ENCODE measurements around the gene C16orf46.
"Not testable (repeated sequence)": the region's sequence is repeated elsewhere in the genome, so short reads cannot be mapped to it uniquely, and the experiment has no call there.

C16orf46 gene, protein sequence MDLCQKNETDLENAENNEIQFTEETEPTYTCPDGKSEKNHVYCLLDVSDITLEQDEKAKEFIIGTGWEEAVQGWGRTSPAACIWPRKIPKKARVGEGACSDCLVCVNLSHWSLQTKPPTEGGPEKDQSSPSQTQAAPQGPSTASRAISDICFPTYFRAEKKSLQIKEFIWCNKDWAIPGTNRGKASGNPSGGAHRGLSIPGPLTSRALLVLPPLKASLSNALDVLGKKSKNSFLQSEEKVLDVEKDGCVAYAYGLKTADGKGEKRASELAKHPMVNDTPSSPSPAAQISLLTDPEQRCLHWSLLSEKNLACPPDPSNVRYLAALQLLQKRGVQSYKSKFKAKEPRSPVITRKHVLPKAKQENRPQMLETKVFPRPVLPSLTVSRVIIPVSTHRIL

DNA sequence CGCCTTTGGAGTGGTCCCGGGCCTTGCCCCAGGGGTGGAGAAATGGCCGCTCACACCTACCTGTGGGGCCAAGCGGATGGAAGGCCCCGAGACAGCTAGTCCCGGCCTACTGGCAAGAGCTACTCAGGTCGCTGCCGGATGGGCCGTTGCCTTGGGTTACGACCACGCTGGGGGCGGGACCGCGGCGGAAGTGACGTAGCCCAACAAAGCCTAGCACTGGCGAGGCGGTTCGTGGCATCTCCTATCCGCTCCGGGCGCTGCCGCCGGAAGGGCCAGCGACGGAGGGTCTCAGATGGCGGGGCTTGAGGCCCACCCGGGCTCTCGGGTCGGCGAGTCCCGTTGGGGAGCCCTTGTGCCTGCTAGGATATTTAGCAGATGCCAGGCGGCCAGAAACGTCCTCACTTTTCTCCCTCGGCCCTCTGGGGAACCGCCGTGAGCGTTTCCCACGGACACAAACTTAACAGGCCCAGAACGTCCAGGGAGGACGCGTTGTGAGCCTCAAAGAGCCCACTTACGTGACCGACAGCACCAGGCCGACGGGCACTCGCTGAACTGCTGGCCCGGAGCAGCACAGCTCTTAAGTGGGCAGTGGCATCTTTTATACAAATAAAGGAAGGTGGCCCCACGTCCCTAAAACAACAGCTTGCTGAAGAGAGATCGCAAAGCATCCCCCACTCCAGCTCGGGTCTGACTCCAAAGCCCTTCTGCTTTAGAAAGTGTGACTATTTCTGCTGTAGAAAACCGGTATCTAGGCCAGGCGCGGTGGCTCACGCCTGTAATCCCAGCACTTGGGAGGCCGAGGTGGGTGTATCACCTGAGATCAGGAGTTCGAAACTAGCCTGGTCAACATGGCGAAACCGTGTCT is at the start of gene C16orf46:
Gene C16orf46 (minus strand): TSS at position 163 of the 865 bp plus-strand sequence. CDS start 13,283 bp downstream, outside the sequence.
- DNase-seq (ENCODE audit: low spot score) = peak; percentile 85
- no peak for FAIRE-seq

DNA sequence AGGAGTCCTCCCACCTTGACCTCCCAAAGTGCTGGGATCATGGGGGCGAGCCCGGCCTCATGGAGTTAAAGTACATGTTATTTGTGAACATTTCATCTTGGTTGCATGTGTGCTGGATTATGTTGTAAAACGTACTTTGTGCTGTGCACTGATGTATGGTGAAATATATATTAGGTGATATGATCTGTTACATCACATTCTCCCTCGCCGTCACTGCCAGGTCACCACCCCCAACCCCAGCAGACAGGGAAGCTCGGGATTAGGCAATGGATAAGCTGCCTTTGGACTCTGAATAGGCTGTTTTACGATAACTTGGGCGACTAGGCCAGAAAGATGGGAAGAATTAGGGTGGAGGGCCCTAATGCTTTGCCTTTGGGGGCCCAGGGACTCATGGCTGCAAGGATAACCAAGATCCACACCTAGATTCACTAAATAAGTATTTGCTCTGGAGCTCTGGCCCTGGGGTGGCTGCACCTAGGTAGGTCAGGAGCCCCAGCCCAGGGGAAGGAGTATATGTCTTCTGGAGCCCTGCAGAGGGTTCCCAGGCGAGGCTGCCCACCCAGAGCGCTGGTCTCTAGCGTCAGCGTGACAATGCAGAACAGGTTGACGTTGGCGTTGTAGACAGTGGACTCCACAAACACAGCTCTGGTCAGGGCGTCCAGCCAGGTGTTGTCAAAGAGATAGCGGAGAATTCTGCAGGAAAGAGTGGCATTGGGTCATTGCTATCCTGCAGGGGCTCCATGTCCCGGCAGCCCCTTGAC is 46.2 kb upstream of the C16orf46 start:
- no peak for DNase-seq (ENCODE audit: low spot score)
- FAIRE-seq = no peak

DNA sequence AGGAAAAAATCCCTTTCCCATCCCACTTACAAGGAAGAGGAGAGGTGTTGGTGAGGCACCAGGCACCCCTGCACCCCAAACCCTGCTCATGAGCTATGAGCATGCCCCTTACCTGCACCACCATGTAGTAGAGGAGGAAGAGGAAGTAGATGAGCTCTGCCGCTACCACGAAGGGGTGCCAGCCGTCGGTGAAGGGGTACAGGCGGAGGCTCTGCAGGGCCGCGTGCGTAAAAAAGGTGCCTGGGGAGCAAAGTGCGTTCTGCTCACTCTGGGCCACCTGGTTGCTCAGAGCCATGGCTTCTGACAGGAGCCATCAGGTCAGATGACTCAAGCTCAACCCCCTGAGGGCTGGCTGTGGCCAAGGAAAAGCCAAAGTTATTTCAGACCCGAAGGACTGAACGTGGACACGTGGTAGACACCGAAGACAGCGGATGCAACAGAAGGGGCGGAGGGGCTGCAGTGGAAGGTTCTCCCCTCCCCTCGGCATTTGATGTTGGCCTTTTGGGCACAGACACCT is 44.5 kb upstream of the C16orf46 start:
- no peak for DNase-seq (ENCODE audit: low spot score)

DNA sequence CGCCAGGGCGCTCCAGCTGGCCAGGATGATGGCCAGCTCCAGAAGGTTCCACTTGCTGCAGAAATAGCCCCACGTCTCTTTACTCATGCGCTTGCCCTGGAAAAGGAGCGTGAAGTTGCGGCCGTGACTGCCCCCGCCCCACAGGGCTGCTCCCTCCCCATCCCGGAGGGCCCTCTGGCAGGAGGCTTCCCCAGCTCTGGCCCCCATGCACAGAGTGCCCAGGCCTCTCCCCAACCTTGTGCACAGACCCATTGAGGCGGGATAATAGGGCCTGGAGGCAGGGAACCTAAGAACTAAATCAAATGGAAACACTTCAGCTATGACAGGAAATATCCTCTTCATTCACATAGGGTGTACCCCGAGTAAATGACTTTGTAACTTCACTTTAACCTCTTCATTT is 40.4 kb upstream of the C16orf46 start:
- no peak for DNase-seq (ENCODE audit: low spot score)
- FAIRE-seq = no peak

More for the DNA sequence above, 44.5 kb upstream of the C16orf46 start:
- no peak for FAIRE-seq

DNA sequence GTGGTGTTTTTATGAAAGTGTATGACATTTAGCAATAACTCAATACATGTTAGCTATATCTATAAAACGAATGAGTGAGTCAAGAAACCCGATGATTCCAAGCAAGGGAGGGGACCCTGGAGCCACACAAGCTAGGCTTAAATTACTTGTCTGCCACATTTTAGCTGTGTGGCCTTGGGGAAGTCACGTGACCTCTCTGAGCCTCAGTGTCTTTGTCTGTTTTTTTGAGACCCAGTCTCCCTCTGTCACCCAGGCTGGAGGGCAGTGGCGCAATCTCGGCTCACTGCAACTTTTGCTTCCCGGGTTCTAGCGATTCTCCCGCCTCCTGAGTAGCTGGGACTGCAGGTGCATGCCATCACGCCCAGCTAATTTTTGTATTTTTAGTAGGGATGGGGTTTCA is 39.2 kb upstream of the C16orf46 start:
- FAIRE-seq (no peak), DNase-seq (ENCODE audit: low spot score) (no peak)

DNA sequence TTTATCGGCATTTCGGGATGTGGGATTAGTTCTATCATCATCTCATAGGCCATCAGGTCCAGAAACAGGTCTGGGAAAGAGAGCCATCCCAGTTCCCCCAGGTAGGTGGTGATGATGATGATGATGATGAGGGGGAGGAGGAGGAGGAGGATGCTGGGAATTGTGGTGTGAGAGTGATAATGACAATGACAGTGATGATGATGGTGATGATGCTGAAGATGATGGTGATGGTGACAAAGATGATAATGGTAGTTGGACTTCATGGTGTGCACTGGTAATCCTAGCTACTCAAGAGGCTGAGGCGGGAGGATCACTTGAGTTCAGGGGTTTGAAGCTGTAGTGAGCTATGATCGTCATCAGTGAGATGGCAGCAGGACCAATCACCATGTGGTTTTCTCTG is 35.4 kb upstream of the C16orf46 start:
- no peak for DNase-seq (ENCODE audit: low spot score)
- FAIRE-seq = no peak

DNA sequence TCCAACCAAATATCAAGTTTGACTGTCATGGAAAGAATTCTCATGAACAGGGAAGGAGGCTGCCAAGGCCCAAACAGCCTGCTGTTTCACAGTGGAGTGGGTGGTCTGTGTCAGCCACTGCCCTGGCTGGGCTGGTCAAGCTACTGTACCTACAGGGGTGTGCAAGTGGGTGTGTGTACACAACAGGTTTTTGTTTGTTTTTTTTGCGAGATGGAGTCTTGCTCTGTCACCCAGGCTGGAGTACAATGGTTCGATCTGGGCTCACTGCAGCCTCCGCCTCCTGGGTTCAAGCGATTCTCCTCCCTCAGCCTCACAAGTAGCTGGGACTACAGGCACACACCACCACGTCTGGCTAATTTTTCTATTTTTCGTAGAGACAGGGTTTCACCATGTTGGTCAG is 32.2 kb upstream of the C16orf46 start:
- FAIRE-seq; DNase-seq (ENCODE audit: low spot score): not testable (repeated sequence)

DNA sequence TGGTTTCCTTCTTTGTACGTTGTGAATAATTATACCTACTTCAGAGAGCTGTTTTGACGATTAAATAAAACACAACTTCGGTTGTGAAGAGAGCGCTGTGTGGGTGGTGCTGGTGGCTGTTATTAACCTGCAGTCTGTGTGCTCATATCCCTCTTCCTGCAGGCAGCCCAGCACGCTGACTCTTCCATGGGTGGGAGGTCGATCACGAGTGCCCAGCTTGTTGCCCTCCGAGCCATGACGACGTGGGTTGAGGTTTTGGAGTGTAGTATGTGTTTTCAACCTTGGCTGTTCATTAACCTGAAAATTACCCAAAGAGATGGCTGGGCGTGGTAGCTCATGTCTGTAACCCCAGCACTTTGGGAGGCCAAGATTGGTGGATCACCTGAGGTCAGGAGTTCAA is 30.5 kb upstream of the C16orf46 start:
- peak; percentile 65 for FAIRE-seq
- peak; percentile 74 for DNase-seq (ENCODE audit: low spot score)

DNA sequence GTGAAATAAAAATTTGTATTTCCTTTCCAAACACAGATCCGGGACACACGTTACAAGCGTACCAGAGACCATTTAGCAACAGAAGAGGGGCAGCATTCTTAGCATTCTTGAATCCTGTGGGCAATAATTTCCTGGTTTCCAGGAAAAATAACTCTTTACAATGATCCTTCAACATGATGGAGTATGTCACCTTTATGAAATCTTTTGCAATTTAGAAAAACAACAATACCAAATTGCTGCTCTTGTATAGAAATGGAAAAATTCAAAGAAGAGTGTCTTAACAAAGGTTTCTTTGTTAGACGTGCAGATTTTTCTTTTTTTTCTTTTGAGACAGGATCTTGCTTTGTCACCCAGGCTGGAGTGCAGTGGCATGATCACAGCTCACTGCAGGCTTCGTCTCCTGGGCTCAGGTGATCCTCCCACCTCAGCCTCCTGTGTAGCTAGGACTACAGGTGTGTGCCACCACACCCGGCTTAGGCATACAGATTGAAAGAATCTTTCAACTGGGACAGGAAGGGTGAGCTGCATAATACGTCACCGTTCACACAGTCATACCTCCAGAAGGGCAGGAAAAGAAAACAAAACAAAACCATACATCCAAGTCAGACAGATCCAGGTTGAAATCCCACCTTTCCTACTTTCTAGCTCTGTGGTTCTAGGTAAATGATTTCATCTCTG is 29.9 kb upstream of the C16orf46 start:
- FAIRE-seq (no peak), DNase-seq (ENCODE audit: low spot score) (no peak)

DNA sequence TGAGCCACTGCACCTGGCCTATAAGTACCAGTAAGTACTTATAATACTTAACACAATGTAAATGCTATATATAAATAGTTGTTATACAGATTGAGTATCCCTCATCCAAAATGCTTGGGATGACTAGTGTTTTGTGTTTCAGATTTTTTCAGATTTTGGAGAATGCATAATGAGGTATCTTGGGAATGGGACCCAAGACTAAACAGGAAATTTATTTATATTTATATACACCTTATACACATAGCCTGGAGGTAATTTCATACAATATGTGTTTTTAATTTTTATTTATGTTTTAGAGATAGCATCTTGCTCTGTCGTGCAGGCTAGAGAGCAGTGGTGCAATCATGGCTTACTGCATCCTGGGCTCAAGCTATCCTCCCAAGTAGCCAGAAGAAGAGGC is 28.9 kb upstream of the C16orf46 start:
- FAIRE-seq (no peak), DNase-seq (ENCODE audit: low spot score) (no peak)

DNA sequence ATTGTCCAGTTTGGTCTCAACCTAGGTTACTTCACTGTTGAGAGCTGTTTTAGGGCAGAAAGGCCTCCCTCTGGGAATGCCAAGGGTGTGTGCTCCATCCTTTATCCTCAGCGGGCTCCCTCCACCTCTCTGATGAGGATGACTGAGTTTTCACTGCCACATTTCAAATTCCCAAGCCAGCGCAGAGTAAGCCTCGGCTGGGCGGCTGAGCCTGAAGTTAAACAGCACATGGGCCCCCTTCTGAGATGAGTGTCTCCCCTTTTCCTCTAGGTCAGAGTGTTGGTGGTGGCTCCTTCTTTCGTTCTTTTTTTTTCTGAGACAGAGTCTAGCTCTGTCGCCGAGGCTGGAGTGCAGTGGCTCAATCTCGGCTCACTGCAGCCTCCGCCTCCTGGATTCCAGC is 24.7 kb upstream of the C16orf46 start:
- no peak for FAIRE-seq
- DNase-seq (ENCODE audit: low spot score) = no peak

DNA sequence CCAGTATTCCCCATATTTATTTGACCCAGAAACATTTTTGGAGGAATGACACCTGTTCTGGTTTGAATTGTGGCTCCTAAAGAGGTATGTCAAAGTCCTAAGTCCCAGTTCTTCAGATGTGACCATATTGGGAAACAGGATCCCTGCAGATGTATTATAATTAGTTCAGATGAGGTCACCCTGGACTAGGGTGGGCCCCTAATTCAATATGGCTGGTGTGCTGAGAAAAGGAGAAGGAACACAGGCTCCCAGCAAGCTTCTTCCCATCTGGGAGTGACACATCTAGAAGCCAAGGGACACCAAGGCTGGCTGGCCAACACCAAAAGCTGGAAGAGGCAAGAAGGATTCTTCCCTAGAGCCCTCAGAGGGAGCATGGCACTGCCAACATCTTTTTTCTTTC is 22.9 kb upstream of the C16orf46 start:
- DNase-seq (ENCODE audit: low spot score) = no peak
- no peak for FAIRE-seq

DNA sequence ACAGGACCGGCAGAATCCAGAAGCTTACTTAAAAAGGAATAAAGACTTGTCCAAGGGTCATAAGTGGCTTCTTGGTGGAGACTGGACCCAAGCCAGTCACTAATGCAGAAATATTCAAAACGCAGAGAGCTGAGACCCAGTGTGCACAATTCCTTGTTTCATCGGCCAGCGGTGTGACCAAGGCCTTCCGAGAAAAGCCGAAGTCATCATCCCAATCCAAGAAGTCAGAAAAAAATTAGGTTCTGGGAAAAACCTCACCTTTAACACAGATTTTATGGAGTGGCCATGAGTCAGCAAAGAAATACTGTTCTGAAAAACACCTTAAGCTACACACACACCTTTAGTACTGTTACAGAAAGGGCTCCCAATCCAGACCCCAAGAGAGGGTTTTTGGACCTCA is 20.2 kb upstream of the C16orf46 start:
- FAIRE-seq (no peak), DNase-seq (ENCODE audit: low spot score) (no peak)

DNA sequence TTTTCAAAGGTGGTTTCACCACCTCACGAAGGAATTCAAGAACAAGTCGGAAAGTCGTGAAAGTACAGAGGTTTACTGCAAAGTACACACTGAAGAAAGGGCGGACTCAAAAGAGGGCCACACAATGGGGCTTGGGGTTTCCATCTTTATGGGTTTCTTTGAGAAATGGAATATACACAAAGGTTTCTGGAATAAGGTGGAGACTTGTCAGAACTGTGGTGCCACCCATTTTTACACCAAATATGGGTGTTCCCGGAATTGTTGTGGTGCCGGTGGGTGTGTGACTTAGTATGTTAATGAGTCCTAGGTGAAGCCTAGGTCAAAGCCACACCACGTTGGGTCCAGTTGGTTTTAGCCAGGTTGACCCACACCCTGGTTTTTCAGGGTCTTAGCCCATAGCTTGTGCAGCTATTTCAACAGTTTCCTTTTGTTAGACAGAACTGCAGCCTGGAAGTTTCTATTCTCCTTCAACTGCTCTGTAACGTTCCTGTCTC is 19.7 kb upstream of the C16orf46 start:
- FAIRE-seq = no peak
- no peak for DNase-seq (ENCODE audit: low spot score)

DNA sequence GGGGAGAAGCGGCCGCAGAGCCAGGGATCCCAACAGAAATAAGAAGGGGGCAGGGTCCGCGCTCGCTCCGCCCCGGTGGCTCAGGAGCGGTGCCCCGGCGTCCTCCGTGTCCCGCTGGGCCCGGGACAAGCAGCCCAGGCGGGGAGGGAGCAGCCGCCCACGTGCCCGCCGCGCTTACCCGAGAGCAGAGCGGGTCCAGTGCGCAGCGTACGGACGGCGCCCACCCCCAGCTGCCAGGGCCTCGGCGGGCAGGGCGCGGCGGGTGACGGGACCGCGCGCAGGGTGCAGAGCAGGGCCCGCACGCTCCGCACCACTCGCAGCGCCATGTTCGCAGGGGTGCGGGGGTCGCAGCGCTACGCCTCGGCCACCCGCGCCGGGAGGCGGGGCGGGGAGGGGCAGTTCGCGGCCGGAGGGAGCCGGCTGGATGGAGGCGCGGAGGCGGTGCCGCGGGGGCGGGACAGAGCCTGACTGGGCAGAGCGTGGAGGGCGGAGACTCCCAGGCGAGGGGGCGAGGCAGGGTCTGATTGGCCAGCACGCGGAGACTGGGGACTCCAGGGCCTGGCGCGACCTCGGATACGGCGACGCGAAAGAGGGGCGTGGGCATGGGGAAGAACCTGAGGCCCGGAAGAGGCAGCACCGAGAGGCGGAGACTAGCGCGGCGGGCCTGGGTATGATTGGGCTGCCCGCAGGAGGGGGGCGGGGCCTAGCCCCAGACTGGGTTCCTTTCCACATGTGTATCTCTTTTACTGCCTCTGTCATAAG is 19.1 kb upstream of the C16orf46 start, which contains the start of gene GCSH:
Gene GCSH (minus strand): TSS at position 443 of the 762 bp plus-strand sequence. CDS start 117 bp downstream, at position 326.
- DNase-seq (ENCODE audit: low spot score) (peak; percentile 95), FAIRE-seq (peak; percentile 73)

DNA sequence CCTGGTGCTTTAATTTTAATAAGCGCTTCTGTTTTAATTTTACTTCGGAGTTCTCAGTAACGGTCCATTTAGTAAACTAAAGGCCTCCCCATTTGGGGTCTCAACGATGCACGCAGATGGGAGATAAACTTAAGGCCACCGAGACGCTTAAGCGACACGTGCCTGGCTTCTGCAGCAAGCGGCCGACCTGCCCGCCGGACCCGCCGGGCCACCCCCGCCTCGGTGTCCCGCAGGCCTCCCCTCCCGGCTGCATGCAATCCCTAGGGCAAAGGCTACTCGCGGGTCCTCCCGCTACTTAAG is 18.6 kb upstream of the C16orf46 start:
- DNase-seq (ENCODE audit: low spot score) (no peak), FAIRE-seq (no peak)

DNA sequence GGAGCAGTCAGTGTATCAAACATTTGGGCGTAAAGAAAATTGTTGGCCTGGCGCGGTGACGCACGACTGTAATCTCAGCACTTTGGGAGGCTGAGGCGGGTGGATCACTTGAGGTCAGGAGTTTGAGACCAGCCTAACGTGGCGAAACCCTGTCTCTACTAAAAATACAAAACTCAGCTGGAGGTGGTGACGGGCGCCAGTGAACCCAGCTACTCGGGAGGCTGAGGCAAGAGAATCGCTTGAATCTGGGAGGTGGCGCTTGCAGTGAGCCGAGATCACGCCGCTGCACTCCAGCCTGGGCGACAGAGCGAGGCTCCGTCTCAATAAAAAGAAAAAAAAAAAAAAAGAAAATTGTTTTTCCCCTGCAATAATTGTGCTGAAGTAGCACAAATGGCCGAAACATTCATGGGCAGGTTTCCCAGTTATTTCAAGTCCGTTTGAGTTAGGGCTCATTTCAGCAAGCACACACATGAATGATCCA is 17.8 kb upstream of the C16orf46 start:
- DNase-seq (ENCODE audit: low spot score) (no peak), FAIRE-seq (no peak)

DNA sequence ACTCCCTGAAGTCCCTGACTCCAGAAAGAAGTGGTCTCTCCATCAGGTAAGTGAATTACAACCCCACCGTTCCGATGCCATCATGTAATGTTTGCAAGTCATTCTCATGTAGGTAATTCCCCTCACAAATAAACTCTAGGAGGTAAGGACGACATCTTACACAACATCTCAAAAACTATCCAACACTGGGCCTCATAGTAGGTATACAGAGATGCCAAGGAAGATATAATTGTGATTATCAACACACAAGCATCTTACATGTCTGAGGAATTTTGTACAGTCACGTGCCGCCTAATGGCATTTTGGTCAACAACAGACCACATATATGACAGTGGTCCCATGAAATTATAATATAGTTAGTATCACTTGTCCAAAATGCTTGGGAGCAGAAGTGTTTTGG is 11.8 kb upstream of the C16orf46 start:
- FAIRE-seq (no peak), DNase-seq (ENCODE audit: low spot score) (no peak)

DNA sequence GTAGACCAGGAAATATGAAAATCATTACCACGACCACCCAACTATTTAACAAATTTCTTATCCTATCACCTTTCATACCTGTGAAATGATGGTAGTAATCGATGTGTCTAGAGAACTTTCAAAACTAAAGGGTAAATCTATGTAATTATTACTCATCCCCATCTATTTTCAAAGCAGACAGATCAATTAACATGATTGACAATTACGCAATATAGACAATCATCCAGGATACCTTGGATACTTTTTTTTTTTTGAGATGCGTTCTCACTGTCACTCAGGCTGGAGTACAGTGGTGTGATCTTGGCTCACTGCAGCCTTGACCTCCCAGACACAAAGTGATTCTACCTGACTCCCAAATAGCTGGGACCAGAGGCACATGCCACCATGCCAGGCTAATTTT is 4.0 kb upstream of the C16orf46 start:
- DNase-seq (ENCODE audit: low spot score) (no peak), FAIRE-seq (no peak)

DNA sequence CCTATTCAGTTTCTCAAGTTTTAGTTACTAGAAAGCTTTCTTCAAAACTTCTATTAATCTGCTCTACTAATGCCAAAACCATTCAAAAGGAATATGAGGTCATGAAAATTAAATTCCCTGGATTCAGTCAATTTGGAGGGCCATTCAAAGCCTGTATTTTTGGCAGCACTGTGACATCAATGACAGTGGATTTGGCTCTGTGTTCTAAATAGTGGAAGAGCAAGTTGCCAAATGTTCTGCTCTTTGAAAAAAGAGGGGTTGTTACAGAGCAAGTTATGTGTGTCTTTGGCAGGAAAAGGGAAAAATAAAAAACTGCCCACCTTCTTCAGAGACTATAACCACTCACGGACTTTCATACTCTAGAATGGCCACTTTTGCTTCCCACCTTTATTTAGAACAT is 3.2 kb upstream of the C16orf46 start:
- DNase-seq (ENCODE audit: low spot score) = no peak
- no peak for FAIRE-seq

All from RCC 7860 (cell line).